Body of pancreas (tissue), 4 donors: ENCODE measurements around the gene LRRFIP2.

Experiments
- CTCF ChIP-seq, 7 experiments: fragments of 450-650 bp in 4 of 7; fragments of 200-600 bp in 3 of 7; sonication (generic) in 3 of 7; IDR thresholded peaks; one replicate each; pipeline ENCODE4 v1.5.1; 2016 to 2019; ENCODE audit warnings: antibody characterized with exemption in 7 of 7
- POLR2A ChIP-seq, 3 donors: fragments of 450-650 bp; IDR thresholded peaks; one replicate each; pipeline ENCODE4 v1.6.1; 2016; ENCODE audit warnings: antibody characterized with exemption in 3 of 3, mild to moderate bottlenecking in 2 of 3

- no peak for TF ChIP-seq POLR2A (IDR thresholded peaks at IDR 0.05)
- TF ChIP-seq CTCF (IDR thresholded peaks at IDR 0.05), result no peak
These were observed 26.7 kb downstream of the LRRFIP2 start for GRCh38 chr3:37147666-37148065.
